GM19468 (cell line): ENCODE results near the gene ASH1L.
A peak's percentile ranks its signal among the peaks of the same experiment; 100 is the strongest.

Experiments
- ATAC-seq: cut with Tn5 transposase; IDR thresholded peaks from one replicate; pipeline ENCODE4 v1.9.1; 2021; ENCODE audit warnings: mild to moderate bottlenecking, moderate library complexity, moderate number of reproducible peaks; ENCODE audit not compliant: unreplicated experiment; ENCODE audit errors: extremely low read depth

The ASH1L gene

DNA sequence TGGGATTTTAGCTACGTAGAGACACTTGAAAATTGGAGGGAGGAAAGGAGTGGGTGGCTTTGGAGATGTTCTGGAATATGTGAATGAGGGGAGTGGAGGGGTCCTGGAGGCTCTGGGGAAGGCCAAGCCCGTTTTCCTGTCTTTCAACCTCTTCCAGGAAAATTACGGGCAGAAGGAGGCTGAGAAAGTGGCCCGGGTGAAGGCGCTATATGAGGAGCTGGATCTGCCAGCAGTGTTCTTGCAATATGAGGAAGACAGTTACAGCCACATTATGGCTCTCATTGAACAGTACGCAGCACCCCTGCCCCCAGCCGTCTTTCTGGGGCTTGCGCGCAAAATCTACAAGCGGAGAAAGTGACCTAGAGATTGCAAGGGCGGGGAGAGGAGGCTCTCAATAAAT lies 242.4 kb downstream of the ASH1L start:
- no peak for ATAC-seq

GRCh38 chr1:155319536-155319935 lies 243.1 kb downstream of the ASH1L start:
- ATAC-seq = no peak

- ATAC-seq = no peak
These were observed 244.5 kb downstream of the ASH1L start for GRCh38 chr1:155318082-155318481.

DNA sequence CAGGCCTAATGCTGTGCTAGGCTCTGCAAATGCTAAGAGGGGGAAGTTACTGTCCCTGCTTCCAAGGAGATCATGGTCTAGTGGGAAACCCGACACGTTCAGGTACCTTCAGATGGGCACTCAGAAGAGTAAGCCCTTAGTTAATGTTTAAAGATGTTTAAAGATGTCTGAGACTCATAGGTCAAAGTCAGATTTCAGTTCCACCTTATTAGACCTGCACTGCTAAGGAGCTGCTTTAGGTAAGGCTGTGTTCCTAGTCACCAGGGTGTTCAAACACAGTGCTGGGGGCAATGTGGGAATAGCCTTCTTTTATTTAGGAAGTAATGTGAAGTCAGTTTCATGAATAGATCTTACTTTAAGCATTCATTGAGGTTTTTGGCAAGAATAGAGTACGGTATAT lies 245.7 kb downstream of the ASH1L start:
- ATAC-seq = no peak

DNA sequence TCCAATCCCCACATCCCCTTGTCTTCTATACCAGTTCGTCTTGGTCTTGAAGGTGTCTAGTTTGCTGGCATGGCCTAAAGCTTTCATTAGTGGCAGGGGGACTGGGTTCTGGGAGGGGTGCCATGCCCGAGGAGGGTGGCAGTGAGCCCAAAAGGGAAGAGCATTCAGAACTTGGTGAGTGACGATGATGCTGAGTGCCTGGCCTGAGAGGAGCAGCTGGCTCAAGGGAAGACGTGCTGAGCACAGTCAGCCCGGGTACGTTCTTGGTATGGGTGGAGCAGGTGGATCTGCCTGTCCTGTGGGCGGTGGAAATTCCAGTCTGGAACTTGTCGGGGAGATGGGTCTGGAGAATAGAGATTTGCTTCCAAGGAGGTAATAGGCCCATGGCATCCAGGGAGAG lies 249.3 kb downstream of the ASH1L start:
- ATAC-seq = no peak

GRCh38 chr1:155309423-155310021 lies 253.1 kb downstream of the ASH1L start:
- no peak for ATAC-seq

GRCh38 chr1:155308493-155309422 lies 253.8 kb downstream of the ASH1L start, which contains the start of gene FDPS:
TSS of gene FDPS (plus strand) at chr1:155308866. CDS start at chr1:155309790, 924 bp downstream.
- ATAC-seq = peak; percentile 83

DNA sequence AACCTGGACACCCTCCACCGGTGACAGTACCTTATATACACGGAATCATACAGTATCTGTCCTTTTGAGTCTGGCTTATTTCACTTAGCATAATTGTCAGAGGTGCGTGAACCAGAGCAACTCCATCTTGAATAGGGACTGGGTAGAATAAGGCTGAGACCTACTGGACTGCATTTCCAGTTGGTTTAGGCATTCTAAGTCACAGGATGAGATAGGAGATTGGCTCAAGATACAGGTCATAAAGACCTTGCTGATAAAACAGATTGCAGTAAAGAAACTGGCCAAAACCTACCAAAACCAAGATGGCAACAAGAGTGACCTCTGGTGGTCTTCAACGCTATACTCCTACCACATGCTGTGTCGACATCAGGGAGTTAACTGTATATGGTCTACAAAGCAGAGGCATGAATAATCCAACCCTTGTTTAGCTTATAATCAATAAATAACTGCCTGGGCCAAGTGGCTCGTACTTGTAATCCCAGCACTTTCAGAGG lies 255.3 kb downstream of the ASH1L start:
- ATAC-seq = no peak

DNA sequence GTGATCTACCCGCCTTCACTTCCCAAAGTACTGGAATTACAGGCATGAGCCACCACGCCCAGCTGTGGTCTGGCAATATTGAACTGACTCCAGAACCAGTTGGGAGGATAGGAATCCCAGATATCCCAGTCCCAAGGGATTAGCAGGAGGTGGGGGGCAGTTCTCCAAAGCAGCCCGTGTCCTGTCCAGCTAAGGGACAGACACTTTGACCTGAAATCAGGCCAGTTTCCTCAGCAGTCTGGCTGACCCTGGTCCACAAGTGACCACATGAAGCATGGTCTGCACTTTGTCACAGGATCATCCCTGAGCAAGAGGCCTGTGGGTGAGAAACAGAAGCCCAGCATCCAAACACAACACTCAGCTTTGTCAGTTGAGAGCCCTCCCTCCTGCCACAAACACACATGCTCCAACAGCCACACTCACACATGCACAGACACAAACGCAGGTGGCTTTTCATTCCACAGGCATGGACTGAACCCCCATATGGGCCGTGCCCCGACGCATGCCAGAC lies 256.7 kb downstream of the ASH1L start:
- ATAC-seq = no peak

GRCh38 chr1:155304558-155305063 lies 258.0 kb downstream of the ASH1L start:
- no peak for ATAC-seq

DNA sequence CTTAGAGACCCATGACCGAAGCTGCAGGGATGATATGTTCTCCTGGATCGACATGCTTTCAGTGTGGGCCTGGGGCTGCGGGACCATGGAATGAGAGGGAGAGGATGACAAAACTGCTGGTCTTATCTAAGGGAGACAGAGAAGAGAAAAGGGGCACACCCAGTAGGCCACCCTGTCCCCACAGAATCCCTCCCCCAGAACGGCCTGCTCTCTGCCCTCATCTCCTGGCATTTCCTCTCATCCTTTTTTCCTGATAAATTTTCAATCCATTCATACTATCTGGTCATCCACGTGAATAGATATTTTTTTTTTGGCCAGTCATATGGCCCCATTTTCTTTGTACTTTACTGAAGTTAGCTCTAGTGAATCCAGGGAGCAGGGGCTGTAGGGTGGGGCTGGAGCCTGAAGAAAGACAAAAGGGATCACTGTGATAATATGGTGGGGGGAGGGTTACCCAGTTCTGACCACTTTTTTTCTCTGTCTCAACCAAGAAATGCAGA lies 261.2 kb downstream of the ASH1L start, which contains the start of gene PKLR:
PKLR (minus strand) TSS at position 97 of the 500 bp plus-strand sequence; CDS start at position 54, 43 bp downstream.
- ATAC-seq = no peak

GRCh38 chr1:155300553-155301329 lies 261.9 kb downstream of the ASH1L start:
- ATAC-seq = no peak

- no peak for ATAC-seq
These were observed 262.6 kb downstream of the ASH1L start for GRCh38 chr1:155300024-155300423.

GRCh38 chr1:155297384-155297783 lies 265.2 kb downstream of the ASH1L start:
- no peak for ATAC-seq

DNA sequence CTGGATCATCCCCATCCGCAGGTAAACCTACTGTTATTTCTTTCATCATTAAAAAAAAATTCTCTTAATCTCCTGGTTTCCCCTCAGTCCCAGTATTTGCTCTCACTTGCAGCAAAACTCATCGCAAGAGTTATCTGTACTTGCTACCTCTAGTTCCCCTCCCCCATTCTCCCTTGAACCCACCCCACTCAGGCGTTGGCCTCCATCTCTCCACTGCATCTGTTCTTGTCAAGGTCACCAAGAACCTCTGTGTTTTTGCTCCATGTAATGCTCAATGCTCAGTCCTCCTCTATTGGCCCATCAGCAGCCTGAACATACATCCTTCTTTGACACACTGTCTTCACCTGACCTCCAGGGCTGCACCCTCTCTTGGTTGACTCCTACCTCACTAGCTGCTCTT lies 265.9 kb downstream of the ASH1L start:
- ATAC-seq = no peak

DNA sequence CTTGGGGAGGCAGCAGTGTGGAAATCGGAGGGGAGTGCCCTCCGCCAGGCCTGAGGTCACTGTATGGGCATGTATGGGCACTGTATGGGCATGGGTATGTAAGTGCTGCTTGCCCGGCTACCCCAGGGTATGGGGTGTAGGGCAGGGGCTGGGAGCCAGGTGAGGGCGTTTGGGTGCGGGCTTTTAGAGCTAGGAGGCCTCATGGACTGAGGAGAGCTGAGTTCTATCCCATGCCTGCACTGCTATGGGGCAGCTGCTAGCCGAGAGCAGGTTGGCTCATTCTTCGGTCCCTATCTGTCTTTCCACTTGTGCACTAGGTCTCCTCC lies 266.7 kb downstream of the ASH1L start:
- ATAC-seq = no peak

DNA sequence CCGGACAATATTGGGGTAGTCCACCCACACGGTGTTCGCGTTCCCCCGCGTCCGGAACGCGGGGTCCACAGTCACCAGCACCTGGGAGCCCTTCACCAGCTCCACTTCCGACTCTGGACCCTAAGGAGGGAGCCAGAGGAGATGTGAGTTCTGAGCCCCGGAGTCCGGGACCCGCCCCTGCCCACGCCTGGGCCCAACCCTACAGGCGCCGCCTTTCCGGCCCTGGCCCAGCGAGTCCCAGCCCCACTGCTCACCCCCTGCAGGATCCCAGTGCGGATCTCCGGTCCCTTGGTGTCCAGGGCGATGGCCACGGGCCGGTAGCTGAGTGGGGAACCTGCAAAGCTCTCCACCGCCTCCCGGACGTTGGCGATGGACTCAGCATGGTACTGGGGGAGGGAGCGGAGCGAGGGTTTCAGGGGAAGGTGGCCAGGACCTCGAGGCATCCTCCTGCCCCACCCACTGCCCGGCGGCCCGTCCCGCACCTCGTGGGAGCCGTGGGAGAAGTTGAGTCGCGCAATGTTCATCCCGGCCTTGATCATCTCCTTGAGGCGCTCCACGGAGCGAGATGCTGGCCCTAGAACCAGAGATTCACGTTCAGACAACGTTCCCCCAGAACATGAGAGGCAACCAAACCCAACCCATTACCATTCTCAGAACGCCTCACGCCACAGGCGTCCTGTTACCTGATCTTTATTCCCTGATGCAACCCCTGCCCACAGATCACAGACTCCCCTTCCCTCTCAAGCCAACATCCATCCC lies 267.2 kb downstream of the ASH1L start:
- no peak for ATAC-seq

GRCh38 chr1:155294520-155295182 lies 268.0 kb downstream of the ASH1L start:
- ATAC-seq = no peak
